HG02852 (cell line): ENCODE data around the gene TCAP.
A peak's percentile ranks its signal among the peaks of the same experiment; 100 is the strongest.

ENCODE experiments used
- ATAC-seq: cut with Tn5 transposase; IDR thresholded peaks from one replicate; pipeline ENCODE4 v1.9.1; 2021; ENCODE audit warnings: mild to moderate bottlenecking, moderate library complexity; ENCODE audit not compliant: unreplicated experiment

Gene TCAP

GRCh38 chr17:39664581-39665561, at the start of gene TCAP:
Gene TCAP (plus strand): TSS chr17:39665349. CDS start chr17:39665360, 11 bp downstream.
- ATAC-seq: no peak

GRCh38 chr17:39615434-39615833, 49.7 kb upstream of the TCAP start:
- ATAC-seq: no peak

DNA sequence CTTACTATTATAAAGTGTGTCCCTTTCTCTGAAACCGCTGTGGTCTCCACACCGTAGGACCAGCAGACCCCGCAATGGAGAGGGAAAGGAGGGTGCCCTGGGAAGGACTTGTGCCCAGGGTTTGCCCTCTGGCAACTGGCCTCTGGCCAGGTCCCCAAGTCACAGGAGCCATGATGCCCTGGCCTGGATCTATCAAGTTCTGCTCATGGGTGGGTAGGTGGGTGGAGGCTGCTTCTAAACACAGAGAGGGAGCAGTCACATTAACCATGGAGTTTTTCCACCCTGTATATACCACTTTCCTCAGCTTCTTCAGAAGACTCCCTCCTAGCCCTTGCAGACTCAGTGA, 48.1 kb upstream of the TCAP start:
- no peak for ATAC-seq

GRCh38 chr17:39617446-39618245, 47.5 kb upstream of the TCAP start:
- ATAC-seq: no peak

GRCh38 chr17:39618246-39618913, 46.8 kb upstream of the TCAP start:
- no peak for ATAC-seq

- ATAC-seq: no peak
Measured at GRCh38 chr17:39618956-39619785, 46.0 kb upstream of the TCAP start.

DNA sequence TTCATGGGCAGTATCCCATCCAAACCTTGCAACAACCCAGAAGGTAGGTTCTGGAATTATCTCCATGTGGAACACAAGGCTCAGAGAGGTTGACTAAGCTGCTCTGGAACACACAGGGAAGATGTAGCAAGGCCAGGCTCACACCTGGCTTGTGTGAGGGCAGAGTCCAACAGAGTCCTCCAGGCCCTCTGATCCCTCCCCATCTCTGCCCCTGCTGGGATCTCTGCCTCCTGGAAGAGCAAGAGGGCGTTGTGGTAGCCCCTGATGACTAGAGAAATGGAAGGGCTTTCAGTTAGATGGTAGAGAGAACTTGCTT, 45.4 kb upstream of the TCAP start:
- ATAC-seq: no peak

DNA sequence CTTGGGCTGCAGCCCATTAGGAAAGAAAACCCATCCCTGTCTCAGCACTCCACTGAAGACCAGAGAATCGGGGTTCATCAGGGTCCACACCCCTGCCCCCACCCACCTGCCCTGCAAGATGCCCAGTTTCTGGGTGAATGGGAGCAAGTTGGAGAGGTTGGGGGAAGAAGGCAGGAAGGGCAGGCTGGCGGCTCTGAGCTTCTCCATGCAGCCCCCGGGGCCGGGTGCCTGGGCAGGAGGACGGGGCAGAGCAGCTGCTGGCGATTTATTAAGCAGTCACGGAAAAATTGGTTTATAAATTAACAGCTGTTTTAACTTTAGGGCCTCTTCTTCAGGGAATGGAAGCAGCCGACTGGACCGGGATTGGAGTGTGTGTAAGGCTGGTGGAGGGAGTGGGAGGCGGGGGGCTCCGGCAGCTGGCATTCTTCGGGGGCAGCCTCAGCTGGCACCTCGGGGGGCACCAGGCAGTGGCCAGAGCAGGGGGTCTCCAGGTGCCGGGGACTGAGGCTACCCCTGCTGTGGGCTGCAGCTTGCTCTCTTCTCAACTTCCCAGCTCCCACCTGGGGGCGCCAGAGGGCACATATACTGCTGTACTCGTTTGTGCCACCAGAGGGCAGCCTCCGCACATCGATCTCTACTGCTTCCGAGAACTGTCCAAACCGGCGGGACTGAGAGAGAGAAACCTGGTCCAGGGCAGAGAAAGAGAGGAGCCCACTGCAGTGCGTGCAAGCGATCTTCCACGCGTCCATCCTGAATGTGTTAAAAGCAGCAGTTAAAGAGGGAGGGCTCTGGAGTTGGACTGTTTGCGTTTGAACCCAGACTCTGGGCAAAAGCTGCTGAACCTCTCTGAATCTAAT, 43.4 kb upstream of the TCAP start:
- ATAC-seq: peak; percentile 53

GRCh38 chr17:39622380-39623006, 42.7 kb upstream of the TCAP start:
- ATAC-seq: peak; percentile 33

GRCh38 chr17:39623356-39623950, 41.7 kb upstream of the TCAP start:
- ATAC-seq: no peak

- no peak for ATAC-seq
Measured at GRCh38 chr17:39624313-39624712, 40.8 kb upstream of the TCAP start.

DNA sequence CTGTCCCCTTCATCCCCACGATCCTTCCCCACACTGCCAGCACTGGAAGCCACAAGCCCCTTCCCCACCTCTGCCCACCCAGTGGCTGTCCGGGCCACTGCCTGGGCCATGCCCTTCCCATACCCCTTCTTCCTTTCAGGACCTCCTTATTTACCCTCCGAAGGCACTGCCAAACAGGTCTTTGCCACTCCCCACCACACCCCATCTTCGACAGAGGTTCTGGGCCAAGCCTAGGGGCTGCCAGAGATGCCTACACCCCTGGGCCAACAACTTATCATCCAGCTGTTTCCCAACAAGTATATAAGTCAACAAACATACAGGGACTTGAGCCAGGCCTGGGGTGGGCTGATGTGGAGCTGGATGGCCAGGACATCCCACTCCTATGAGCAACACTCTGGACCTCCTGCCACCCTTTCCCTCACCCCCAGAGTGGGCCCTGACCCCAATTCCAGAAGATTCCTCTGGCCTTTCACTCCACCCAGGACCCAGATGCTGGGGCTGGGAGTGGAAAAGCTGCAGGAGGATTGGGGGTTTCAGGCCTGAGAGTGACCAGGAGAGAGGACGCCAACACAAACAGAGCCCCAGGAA, 39.9 kb upstream of the TCAP start:
- ATAC-seq: no peak

DNA sequence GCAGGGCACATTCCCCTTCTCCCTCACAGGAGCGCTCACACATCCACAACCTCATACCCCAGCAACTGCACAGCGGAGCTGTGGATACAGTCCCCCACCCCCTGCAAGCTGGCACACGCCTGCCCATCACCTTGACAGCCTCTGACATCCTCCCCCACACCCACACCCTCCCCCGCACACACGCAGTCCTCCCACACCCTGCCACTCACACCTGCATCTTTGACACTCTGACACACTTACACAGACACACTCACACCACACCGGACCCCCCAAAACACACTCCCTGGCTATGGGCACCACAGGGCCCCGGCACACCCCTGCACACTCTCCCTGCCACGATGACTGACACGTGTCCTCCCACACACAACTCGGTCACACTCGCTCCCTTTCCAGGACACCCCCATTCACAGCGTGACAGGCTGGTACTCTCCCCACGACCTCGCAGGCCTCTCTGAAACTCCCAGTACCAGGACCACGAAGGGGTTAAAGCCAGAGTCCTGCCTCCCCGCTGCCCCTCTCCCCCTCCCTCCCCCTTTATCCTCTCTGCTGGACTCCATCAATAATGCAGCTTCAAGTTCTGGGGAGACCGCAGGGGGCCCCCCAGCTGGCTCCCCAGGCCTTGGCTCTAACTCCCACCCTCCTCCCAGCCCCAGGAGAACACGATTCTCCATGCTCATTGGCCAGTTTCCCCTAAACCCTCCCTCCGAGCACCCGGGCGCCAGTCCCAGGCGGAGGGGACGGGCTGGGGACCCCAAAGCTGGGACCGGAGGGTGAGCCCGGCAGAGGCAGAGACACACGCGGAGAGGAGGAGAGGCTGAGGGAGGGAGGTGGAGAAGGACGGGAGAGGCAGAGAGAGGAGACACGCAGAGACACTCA, 38.7 kb upstream of the TCAP start, which contains the start of gene PPP1R1B:
Gene PPP1R1B, plus strand, starts transcription at position 782 of the 876 bp plus-strand sequence. CDS start 441 bp downstream, outside the sequence.
- ATAC-seq: no peak

DNA sequence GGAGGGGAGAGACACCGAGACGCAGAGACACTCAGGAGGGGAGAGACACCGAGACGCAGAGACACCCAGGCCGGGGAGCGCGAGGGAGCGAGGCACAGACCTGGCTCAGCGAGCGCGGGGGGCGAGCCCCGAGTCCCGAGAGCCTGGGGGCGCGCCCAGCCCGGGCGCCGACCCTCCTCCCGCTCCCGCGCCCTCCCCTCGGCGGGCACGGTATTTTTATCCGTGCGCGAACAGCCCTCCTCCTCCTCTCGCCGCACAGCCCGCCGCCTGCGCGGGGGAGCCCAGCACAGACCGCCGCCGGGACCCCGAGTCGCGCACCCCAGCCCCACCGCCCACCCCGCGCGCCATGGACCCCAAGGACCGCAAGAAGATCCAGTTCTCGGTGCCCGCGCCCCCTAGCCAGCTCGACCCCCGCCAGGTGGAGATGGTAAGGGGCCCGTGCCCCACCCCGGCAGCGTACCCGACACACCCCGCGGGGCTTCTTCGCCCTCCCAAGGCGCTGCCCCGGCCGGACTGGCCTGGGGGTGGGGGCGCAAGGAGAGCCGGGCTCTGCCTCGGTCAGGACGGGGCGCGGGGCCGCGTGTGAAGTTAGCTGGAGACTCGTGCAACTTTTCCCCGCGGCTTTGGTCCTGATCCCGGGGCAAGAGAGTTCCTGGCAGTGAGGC, 38.0 kb upstream of the TCAP start:
- no peak for ATAC-seq

DNA sequence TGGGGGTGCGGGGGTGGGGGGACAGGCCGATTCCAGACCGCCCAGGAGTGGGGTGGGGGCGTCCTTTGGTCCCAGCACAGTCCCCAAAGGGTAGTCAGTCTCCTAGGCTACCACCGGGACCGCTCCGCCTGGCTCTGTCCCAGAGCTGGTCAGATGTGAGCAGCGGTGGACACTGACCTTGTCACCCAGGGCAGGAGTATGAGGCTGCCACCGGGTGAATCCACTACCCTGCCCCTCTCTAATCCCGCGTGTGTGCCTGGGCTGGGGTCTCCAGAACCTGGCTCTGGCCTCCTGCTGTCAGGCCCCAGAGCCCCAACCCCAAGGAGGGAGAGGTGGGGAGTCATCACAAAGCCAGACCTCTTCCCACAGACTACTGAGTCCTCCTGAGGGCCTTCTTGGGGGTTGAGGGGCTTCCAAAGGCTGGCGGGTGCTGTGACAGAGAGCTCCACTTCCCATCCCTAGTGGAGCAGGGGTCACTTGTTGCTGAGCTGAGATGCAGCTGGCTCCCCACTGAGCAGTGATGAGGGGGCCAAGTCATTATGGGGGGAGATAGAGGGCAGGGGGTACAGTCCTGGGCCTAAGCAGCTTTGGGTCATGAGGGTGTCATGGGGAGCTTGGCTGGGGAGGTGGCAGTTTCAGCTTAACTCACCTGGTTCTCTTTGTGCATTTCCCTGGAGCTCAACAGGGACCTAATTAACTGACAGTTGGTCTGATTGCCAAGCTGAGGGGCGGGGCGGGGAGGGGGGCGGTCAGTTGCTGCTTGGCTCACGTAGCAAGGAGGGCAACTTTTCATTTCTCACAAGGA, 37.2 kb upstream of the TCAP start:
- ATAC-seq: no peak
